ENCODE measurements around the gene NRG4. TPM values are rescaled to one million over a fixed set of nuclear protein-coding genes. Genes with fewer than 3 reads are reported as not detected.

The NRG4 gene
- total RNA-seq, 1 experiment from 2014 or later: 1.0 TPM

GRCh38 chr15:75903331-75904239 lies 108.6 kb downstream of the NRG4 start, which contains the start of gene FBXO22:
FBXO22 (plus strand) TSS chr15:75903878; CDS start chr15:75903964, 86 bp downstream.
- POLR2A ChIA-PET: interaction anchor here (0.5 kb wide), 1 partner anchor 89 kb away, joined by 3 read pairs; no protein-coding TSS in a partner anchor
- RAD21 ChIA-PET (ENCODE audit: low non-redundant PET in 1 of 2, low total read pairs in 2 of 2, uncharacterized antibody in 2 of 2, unreplicated experiment in 2 of 2): no interaction called here
- Histone ChIP-seq H3K9me3 (ENCODE audit: control insufficient read depth in 1 of 2, insufficient read depth in 1 of 2, low read depth in 1 of 2, low read length in 2 of 2) (no peaks in the 10 kb centered on the region), H3K27ac (ENCODE audit: low read depth, low read length) (peak within 1 kb of the TSS; percentile 97), H3K79me2 (ENCODE audit: insufficient read depth, low read length) (peaks cover 46% of the 10 kb centered on the region), H3K4me2 (ENCODE audit: low read length) (peak within 1 kb of the TSS; percentile 78), H3K27me3 (ENCODE audit: insufficient read depth, low read length) (no peaks in the 10 kb centered on the region), H3K9ac (ENCODE audit: low read length) (peak within 1 kb of the TSS; percentile 92), H3K4me1 (ENCODE audit: control insufficient read depth in 1 of 2, insufficient read depth in 2 of 2, low read length in 2 of 2) (peaks cover 18 to 24% of the 10 kb centered on the region in 2 experiments), H2AFZ (ENCODE audit: low read depth, low read length, poor library complexity, severe bottlenecking) (peak within 1 kb of the TSS; percentile 50), H3K9me2 (ENCODE audit: insufficient read depth) (no peaks in the 10 kb centered on the region), H3K4me3 (replicated peaks in 1 of 2; ENCODE audit: low read depth in 1 of 2, low read length in 2 of 2) (peak within 1 kb of the TSS; percentile 93 to 95), H3K36me3 (ENCODE audit: control insufficient read depth in 1 of 2, insufficient read depth in 2 of 2, low read length in 2 of 2) (peaks cover 7 to 25% of the 10 kb centered on the region in 2 experiments; a peak in 3 of 4 replicates), H4K20me1 (ENCODE audit: insufficient read depth) (peaks cover 5% of the 10 kb centered on the region; the same call in 1 of the 2 replicates)
- TSS peak; percentile 97 for BruUV-seq (replicated peaks)
- ATAC-seq: peak; percentile 96
- CTCF ChIA-PET: interaction anchor here (2.0 kb wide), 1 partner anchor 93 kb away, joined by 7 read pairs; no protein-coding TSS in a partner anchor
- peak; percentile 84 for DNase-seq (ENCODE audit: low read depth, low spot score)
- intact Hi-C loops (cut with micrococcal nuclease): no loop called here
- TF ChIP-seq TCF7L2 (IDR thresholded peaks at IDR 0.05; ENCODE audit: borderline replicate concordance, extremely low read depth, insufficient read depth, insufficient read length): peak; percentile 48
- TF ChIP-seq SIN3A (IDR thresholded peaks at IDR 0.05; ENCODE audit: low read depth): peak; percentile 79; the same call in 1 of the 2 replicates
- TF ChIP-seq POLR2AphosphoS5 (IDR thresholded peaks at IDR 0.05; ENCODE audit: low read depth, low read length): peak; percentile 92
- no peak for TF ChIP-seq EZH2 (IDR thresholded peaks at IDR 0.05)
- TF ChIP-seq POLR2A (IDR thresholded peaks at IDR 0.05; ENCODE audit: borderline replicate concordance, extremely low read depth, insufficient read depth, insufficient read length): peak; percentile 88
- no peak for TF ChIP-seq CTCF (IDR thresholded peaks at IDR 0.05 in 2 of 3, conservative IDR thresholded peaks at IDR 0.05 in 1 of 3; ENCODE audit: borderline replicate concordance in 1 of 3, insufficient read depth in 1 of 3, low read depth in 2 of 3, low read length in 2 of 3)
- no peak for TF ChIP-seq ATF3 (IDR thresholded peaks at IDR 0.05)
- TF ChIP-seq SP1 (IDR thresholded peaks at IDR 0.05; ENCODE audit: low read depth): peak; percentile 71; the same call in 1 of the 2 replicates
- peak; percentile 39; the same call in 1 of the 2 replicates for TF ChIP-seq SRF (IDR thresholded peaks at IDR 0.05; ENCODE audit: low read depth)
- no peak for TF ChIP-seq FOSL1 (IDR thresholded peaks at IDR 0.05; ENCODE audit: low read depth)
- no peak; the same call in 1 of the 2 replicates for TF ChIP-seq CEBPB (IDR thresholded peaks at IDR 0.05; ENCODE audit: low read depth)
- peak; percentile 61 for TF ChIP-seq EGR1 (IDR thresholded peaks at IDR 0.05; ENCODE audit: low read depth)
- TF ChIP-seq RAD21 (IDR thresholded peaks at IDR 0.05; ENCODE audit: low read depth): no peak
- TF ChIP-seq ELF1 (IDR thresholded peaks at IDR 0.05; ENCODE audit: borderline replicate concordance, low read depth): peak; percentile 67
- TF ChIP-seq CBX3 (IDR thresholded peaks at IDR 0.05; ENCODE audit: low read depth): peak; percentile 90; the same call in 1 of the 2 replicates
- peak; percentile 57; the same call in 1 of the 2 replicates for TF ChIP-seq ZFX (IDR thresholded peaks at IDR 0.05)
- TF ChIP-seq ZNF274 (IDR thresholded peaks at IDR 0.05; ENCODE audit: low read depth, low read length): no peak
- TF ChIP-seq EZH2phosphoT487 (IDR thresholded peaks at IDR 0.05; ENCODE audit: borderline replicate concordance): no peak
- peak; percentile 76 for TF ChIP-seq ZBTB33 (IDR thresholded peaks at IDR 0.05; ENCODE audit: extremely low read depth, insufficient replicate concordance, low read length)

All from HCT116 (cell line).